GM23338 (cell line): ENCODE results near the gene IRF3. TPM values are rescaled to one million over a fixed set of nuclear protein-coding genes. Genes with fewer than 3 reads are reported as not detected.

Experiments used
- ATAC-seq: fragments of 200-7000 bp; cut with Tn5 transposase; 3 replicates; pipeline ENCODE4 v1.9.1; 2020
- DNase-seq: peaks from one replicate; pipeline ENCODE4 v3.0.0-alpha.2; 2015; ENCODE audit warnings: low spot score
- H2AFZ ChIP-seq: fragments of 200-600 bp; sonication (generic); 2 replicates; pipeline ENCODE4 v1.8.0; 2016; ENCODE audit warnings: antibody characterized with exemption, mild to moderate bottlenecking, moderate library complexity
- H3F3A ChIP-seq: fragments of 200-600 bp; sonication (generic); replicated peaks from 2 replicates; pipeline ENCODE4 v1.8.0; 2017; ENCODE audit warnings: antibody characterized with exemption, mixed run types, low read depth
- H3K27ac ChIP-seq: fragments of 200-600 bp; sonication (generic); 2 replicates; pipeline ENCODE4 v1.6.1; 2016; ENCODE audit warnings: low read depth
- H3K27me3 ChIP-seq: fragments of 200-600 bp; sonication (generic); 2 replicates; pipeline ENCODE4 v1.8.0; 2016; ENCODE audit warnings: mild to moderate bottlenecking, mixed run types, moderate library complexity; ENCODE audit not compliant: insufficient read depth
- H3K36me3 ChIP-seq: fragments of 200-600 bp; sonication (generic); 2 replicates; pipeline ENCODE4 v1.8.0; 2016; ENCODE audit warnings: mild to moderate bottlenecking; ENCODE audit not compliant: insufficient read depth
- H3K4me1 ChIP-seq: fragments of 200-600 bp; sonication (generic); 2 replicates; pipeline ENCODE4 v1.8.0; 2016; ENCODE audit warnings: mild to moderate bottlenecking, moderate library complexity; ENCODE audit not compliant: insufficient read depth
- H3K4me2 ChIP-seq: fragments of 200-600 bp; sonication (generic); 2 replicates; pipeline ENCODE4 v1.7.1; 2017; ENCODE audit warnings: mixed run types
- H3K4me3 ChIP-seq: fragments of 200-600 bp; sonication (generic); 2 replicates; pipeline ENCODE4 v1.6.1; 2016; ENCODE audit warnings: mixed run types
- H3K79me2 ChIP-seq: fragments of 200-600 bp; sonication (generic); replicated peaks from 2 replicates; pipeline ENCODE4 v1.8.0; 2017; ENCODE audit warnings: mild to moderate bottlenecking; ENCODE audit not compliant: insufficient read depth
- H3K9me2 ChIP-seq: fragments of 200-600 bp; sonication (generic); 2 replicates; pipeline ENCODE4 v1.8.0; 2017; ENCODE audit not compliant: insufficient read depth
- H4K20me1 ChIP-seq: fragments of 200-600 bp; sonication (generic); replicated peaks from 2 replicates; pipeline ENCODE4 v1.8.0; 2017; ENCODE audit warnings: mild to moderate bottlenecking; ENCODE audit not compliant: insufficient read depth
- H3K27ac Mint-ChIP-seq: 2 replicates; pipeline ENCODE4 v1.8.0; 2020; ENCODE audit warnings: inconsistent platforms, mild to moderate bottlenecking, moderate library complexity, mixed read lengths
- H3K27me3 Mint-ChIP-seq: 3 replicates; pipeline ENCODE4 v1.8.0; 2022; ENCODE audit warnings: low read depth, mild to moderate bottlenecking, moderate library complexity, mixed read lengths, inconsistent platforms; ENCODE audit not compliant: insufficient read depth, poor library complexity
- H3K36me3 Mint-ChIP-seq: 3 replicates; pipeline ENCODE4 v1.8.0; 2021; ENCODE audit warnings: low read depth, mild to moderate bottlenecking, inconsistent platforms, moderate library complexity, mixed read lengths
- H3K4me1 Mint-ChIP-seq: 3 replicates; pipeline ENCODE4 v1.8.0; 2020; ENCODE audit warnings: mild to moderate bottlenecking, inconsistent platforms, mixed read lengths
- H3K4me3 Mint-ChIP-seq: 3 replicates; pipeline ENCODE4 v1.8.0; 2021; ENCODE audit warnings: moderate library complexity, mild to moderate bottlenecking, inconsistent platforms, mixed read lengths
- H3K9me3 Mint-ChIP-seq: 3 replicates; pipeline ENCODE4 v1.8.0; 2020; ENCODE audit warnings: moderate library complexity, mild to moderate bottlenecking, inconsistent platforms, mixed read lengths
- CREB1 ChIP-seq: fragments of 250-450 bp; sonication (Bioruptor Pico); IDR thresholded peaks from 2 replicates; pipeline ENCODE4 v1.5.0; 2020; ENCODE audit warnings: low read depth, mild to moderate bottlenecking, moderate library complexity
- EZH2 ChIP-seq: fragments of 200-600 bp; sonication (generic); IDR thresholded peaks from one replicate; pipeline ENCODE4 v1.8.0; 2017; ENCODE audit warnings: antibody characterized with exemption, mild to moderate bottlenecking, low read depth; ENCODE audit not compliant: unreplicated experiment
- EZH2phosphoT487 ChIP-seq: fragments of 200-600 bp; sonication (generic); IDR thresholded peaks from one replicate; pipeline ENCODE4 v1.8.1; 2018; ENCODE audit warnings: antibody characterized with exemption; ENCODE audit not compliant: unreplicated experiment
- JUNB ChIP-seq: IDR thresholded peaks from one replicate; pipeline ENCODE4 v1.6.1; 2016; ENCODE audit warnings: antibody characterized with exemption; ENCODE audit not compliant: unreplicated experiment
- NANOG ChIP-seq: IDR thresholded peaks from 2 replicates; pipeline ENCODE4 v1.6.1; 2016; ENCODE audit warnings: antibody characterized with exemption, borderline replicate concordance
- POLR2AphosphoS5 ChIP-seq: IDR thresholded peaks from 2 replicates; pipeline ENCODE4 v1.6.1; 2016; ENCODE audit warnings: antibody characterized with exemption, low read depth
- STAT1 ChIP-seq: IDR thresholded peaks from one replicate; pipeline ENCODE4 v1.6.1; 2016; ENCODE audit warnings: antibody characterized with exemption; ENCODE audit not compliant: unreplicated experiment
- ZNF114 ChIP-seq: fragments of 250-450 bp; sonication (Bioruptor Pico); IDR thresholded peaks from 2 replicates; pipeline ENCODE4 v1.5.0; 2020; ENCODE audit warnings: mild to moderate bottlenecking, moderate library complexity
- ZNF331 ChIP-seq: fragments of 250-450 bp; sonication (Bioruptor Pico); IDR thresholded peaks from 2 replicates; pipeline ENCODE4 v1.5.0; 2020; ENCODE audit warnings: low read depth, mild to moderate bottlenecking, moderate library complexity
- ZNF462 ChIP-seq: fragments of 250-450 bp; sonication (Bioruptor Pico); IDR thresholded peaks from 2 replicates; pipeline ENCODE4 v1.5.0; 2020; ENCODE audit warnings: mild to moderate bottlenecking, moderate library complexity
- polyA plus RNA-seq: library from polyadenylated mRNA; unstranded; fragments of >200 nt; fragmentation: Nextera tagmentation; extraction: Ambion mirVana; gene quantifications from 2 replicates; pipeline ENCODE4 v1.2.1, GENCODE V29; 2016
- total RNA-seq: library from RNA; depleted of rRNA; stranded (reverse); fragments of >200 nt; shearing (Covaris generic); gene quantifications from 2 replicates; pipeline ENCODE4 v1.2.3, GENCODE V29; 2014
- TF ChIP-seq, protein P1 (sequence below): IDR thresholded peaks from 2 replicates; pipeline ENCODE4 v1.6.1; 2016; ENCODE audit warnings: antibody characterized with exemption

Gene IRF3
- total and polyA plus RNA-seq, 2 experiments from 2014 or later: 57.4 to 164 TPM

DNA sequence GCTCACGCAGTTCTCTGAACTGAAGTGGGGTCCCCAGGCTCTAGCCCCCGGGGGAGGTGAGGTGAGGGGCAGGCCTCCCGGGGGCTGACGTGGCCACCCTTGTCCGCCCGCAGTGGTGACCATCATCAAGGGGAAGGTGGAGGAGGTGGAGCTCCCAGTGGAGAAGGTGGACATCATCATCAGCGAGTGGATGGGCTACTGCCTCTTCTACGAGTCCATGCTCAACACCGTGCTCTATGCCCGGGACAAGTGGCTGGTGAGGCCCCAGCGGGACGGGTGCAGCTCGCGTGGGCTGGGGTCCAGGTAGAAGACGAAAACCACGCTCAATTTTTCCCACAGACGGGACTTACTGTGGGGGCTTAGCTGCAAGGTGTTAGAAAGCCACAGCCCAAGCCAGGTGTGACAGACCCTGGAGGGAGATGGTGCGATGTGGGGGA lies 18.2 kb upstream of the IRF3 start (continued):
- TF ChIP-seq NANOG (no peak), POLR2AphosphoS5 (no peak), JUNB (no peak), EZH2phosphoT487 (no peak), ZNF114 (no peak), CREB1 (CRISPR knock-in tag) (no peak), STAT1 (no peak)
- TF ChIP-seq, protein P1, sequence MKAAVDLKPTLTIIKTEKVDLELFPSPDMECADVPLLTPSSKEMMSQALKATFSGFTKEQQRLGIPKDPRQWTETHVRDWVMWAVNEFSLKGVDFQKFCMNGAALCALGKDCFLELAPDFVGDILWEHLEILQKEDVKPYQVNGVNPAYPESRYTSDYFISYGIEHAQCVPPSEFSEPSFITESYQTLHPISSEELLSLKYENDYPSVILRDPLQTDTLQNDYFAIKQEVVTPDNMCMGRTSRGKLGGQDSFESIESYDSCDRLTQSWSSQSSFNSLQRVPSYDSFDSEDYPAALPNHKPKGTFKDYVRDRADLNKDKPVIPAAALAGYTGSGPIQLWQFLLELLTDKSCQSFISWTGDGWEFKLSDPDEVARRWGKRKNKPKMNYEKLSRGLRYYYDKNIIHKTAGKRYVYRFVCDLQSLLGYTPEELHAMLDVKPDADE: no peak

DNA sequence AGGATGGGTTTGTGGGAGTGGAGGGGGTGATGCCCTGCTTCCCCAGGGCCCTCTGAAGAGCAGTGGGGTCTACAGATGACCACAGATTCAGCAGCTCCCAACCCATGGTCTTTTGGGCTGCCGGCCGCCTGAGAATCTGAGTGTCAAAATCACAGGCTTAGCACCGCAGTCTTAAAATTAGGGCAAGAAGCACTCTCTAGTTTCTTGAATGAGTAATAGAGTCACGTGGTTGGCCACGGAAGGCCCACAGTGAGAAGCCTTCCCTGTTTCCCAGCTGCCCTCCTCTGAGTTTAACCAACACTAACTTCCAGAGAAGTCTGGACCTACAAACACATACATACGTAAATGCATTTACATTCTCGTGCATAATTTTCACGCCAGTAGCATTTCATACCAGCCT lies 16.6 kb upstream of the IRF3 start:
- Histone ChIP-seq H3K4me2 (no peak overlapping the region), H3K9me2 (no peaks in the 10 kb centered on the region), H2AFZ (no peak overlapping the region), H3K4me3 (no peak overlapping the region), H3K36me3 (peaks cover 44% of the 10 kb centered on the region), H3K27me3 (no peaks in the 10 kb centered on the region), H4K20me1 (peaks cover 57% of the 10 kb centered on the region), H3K79me2 (peaks cover 66% of the 10 kb centered on the region), H3K27ac (peak overlapping the region; percentile 39; the same call in 1 of the 2 replicates), H3K4me1 (peaks cover 26% of the 10 kb centered on the region), H3F3A (peaks cover 55% of the 10 kb centered on the region)
- H3K9me3 Mint-ChIP-seq: no peaks in the 10 kb centered on the region
- no peak overlapping the region; the same call in 1 of the 2 replicates for H3K27ac Mint-ChIP-seq
- ATAC-seq (no peak), DNase-seq (no peak)
- no peak overlapping the region for H3K4me3 Mint-ChIP-seq
- peaks cover 39% of the 10 kb centered on the region for H3K4me1 Mint-ChIP-seq
- no peak for TF ChIP-seq NANOG
- no peak for TF ChIP-seq EZH2
- no peak for TF ChIP-seq ZNF462 (CRISPR knock-in tag)
- no peak for TF ChIP-seq EZH2phosphoT487
- no peak for TF ChIP-seq ZNF331
- no peak for TF ChIP-seq POLR2AphosphoS5
- no peak for TF ChIP-seq STAT1
- TF ChIP-seq ZNF114: no peak
- peaks cover 59% of the 10 kb centered on the region for H3K36me3 Mint-ChIP-seq
- peaks cover 36% of the 10 kb centered on the region for H3K27me3 Mint-ChIP-seq
